ENCODE data around the gene PHACTR3. TPM values are rescaled to one million over a fixed set of nuclear protein-coding genes. Genes with fewer than 3 reads are reported as not detected.

The PHACTR3 gene
- total RNA-seq, 2 experiments from 2014 or later: not detected

DNA sequence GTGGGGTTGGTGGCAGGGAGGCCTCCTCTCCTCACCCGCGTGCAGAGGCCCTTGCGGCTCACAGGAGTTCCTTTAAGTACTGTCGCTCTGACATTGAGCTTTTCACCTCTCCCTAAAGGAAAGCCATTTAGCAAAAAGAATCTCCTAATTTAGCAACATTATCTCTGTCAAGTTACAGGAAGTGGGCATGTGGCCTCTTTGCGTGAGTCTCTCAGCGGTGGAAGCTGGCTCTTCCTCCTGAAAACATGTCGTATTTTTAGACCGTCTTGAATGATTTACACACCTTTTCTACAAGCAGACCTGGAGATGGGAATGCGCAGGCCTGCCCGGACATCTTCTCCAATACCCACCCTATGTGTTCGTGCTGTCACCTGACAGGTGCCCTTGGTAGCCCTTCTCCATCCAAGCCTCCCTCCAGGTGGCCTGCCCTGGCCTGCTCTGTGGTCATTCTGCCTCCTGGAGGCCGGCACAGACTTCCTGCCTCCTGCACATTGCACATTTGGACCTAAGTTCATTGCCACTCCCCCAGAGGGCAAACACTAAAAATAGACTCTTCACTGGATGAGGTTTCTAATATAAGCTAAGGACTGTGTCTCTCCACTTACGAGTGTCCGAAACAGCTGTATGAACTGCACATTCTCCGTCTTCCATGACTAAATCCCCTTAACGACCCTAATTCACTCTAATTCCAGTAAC is 18.5 kb upstream of the PHACTR3 start:
- H3K27me3 Mint-ChIP-seq: no peaks in the 10 kb centered on the region
- intact Hi-C loops (cut with micrococcal nuclease): no loop called here
- H3K4me3 Mint-ChIP-seq: no peak overlapping the region
- no peak overlapping the region for H3K27ac Mint-ChIP-seq
- H3K9me3 Mint-ChIP-seq: no peaks in the 10 kb centered on the region
- H3K4me1 Mint-ChIP-seq (ENCODE audit: low read depth): peaks cover 7% of the 10 kb centered on the region
- no peak for DNase-seq
- H3K36me3 Mint-ChIP-seq (ENCODE audit: low read depth): no peaks in the 10 kb centered on the region
- no peak for TF ChIP-seq CTCF (IDR thresholded peaks at IDR 0.05)
- ChIA-PET POLR2A (no interaction called here), CTCF (interaction anchor here (0.7 to 2.2 kb wide), 4 partner anchors 12 to 86 kb away, joined by 3 to 10 read pairs (median 3); no protein-coding TSS in a partner anchor)
- no peak for ATAC-seq

DNA sequence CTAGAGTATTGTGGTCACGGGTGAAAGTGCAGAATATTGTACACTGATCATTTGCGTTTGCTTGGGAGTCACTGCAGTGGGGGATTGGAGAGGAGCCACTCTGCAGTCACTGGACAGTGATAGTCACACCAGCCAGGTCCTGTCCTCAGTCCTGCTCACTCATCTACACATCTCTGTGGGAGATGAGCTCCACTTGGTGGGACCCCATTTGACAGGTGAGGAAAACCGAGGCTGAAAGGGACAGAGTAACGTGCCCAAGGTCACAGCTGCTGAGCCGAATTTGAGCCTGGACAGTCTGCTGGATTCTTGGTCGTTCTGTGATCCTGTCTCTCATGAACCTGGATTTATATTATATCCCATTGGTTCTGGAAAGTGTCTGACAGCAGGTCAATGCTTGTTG is 17.7 kb upstream of the PHACTR3 start:
- Mint-ChIP-seq H3K9me3 (no peaks in the 10 kb centered on the region), H3K4me1 (ENCODE audit: low read depth) (peaks cover 7% of the 10 kb centered on the region), H3K36me3 (ENCODE audit: low read depth) (no peaks in the 10 kb centered on the region), H3K27me3 (no peaks in the 10 kb centered on the region), H3K4me3 (no peak overlapping the region), H3K27ac (no peak overlapping the region)
- intact Hi-C loops (cut with micrococcal nuclease): no loop called here
- DNase-seq (no peak), ATAC-seq (no peak)
- ChIA-PET CTCF (interaction anchor here (1.5 to 2.2 kb wide), 2 partner anchors 11 to 15 kb away, joined by 3 to 10 read pairs; no protein-coding TSS in a partner anchor), POLR2A (no interaction called here)
- no peak for TF ChIP-seq CTCF (IDR thresholded peaks at IDR 0.05)

- DNase-seq (no peak), ATAC-seq (no peak)
- H3K4me3 Mint-ChIP-seq: no peak overlapping the region
- ChIA-PET CTCF (no interaction called here), POLR2A (no interaction called here)
- no peak overlapping the region for H3K27ac Mint-ChIP-seq
- intact Hi-C loops (cut with micrococcal nuclease): no loop called here
- no peaks in the 10 kb centered on the region for H3K36me3 Mint-ChIP-seq (ENCODE audit: low read depth)
- no peak for TF ChIP-seq CTCF (IDR thresholded peaks at IDR 0.05)
- H3K4me1 Mint-ChIP-seq (ENCODE audit: low read depth): peaks cover 7% of the 10 kb centered on the region
- H3K27me3 Mint-ChIP-seq: no peaks in the 10 kb centered on the region
- no peaks in the 10 kb centered on the region for H3K9me3 Mint-ChIP-seq
These were observed 16.8 kb upstream of the PHACTR3 start for GRCh38 chr20:59587570-59587969.

DNA sequence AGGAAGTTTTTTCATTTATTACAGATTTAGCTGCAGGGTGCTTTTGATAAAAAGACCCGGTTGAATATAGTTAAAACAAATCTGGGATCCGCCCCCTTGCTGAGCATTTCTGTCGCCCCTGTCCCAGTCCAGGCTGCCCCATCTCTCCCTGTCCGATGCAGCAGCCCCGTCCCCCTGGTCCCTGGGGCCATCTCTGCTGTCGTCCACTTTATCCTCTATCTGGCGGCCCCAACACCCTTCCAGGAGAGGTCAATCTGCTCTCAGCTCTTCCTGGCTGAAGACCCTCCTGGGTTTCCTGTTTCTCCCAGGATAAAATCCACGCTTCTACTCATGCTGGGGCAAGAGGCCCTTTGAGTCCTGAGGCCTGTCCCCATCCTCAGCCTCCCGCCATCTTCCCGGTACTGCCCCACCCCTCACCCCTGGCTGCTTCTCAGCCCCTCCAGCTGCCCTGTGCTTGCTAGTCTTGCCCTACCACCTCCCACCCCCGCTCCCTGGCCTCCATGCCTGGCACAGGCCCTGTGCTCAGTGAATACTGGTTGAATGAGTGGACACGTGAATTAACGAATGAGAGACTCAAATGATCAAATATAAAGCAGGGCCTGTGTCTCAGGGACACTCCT is 16.0 kb upstream of the PHACTR3 start:
- no peaks in the 10 kb centered on the region for H3K9me3 Mint-ChIP-seq
- H3K36me3 Mint-ChIP-seq (ENCODE audit: low read depth): no peaks in the 10 kb centered on the region
- no peaks in the 10 kb centered on the region for H3K27me3 Mint-ChIP-seq
- DNase-seq: no peak
- no peak for TF ChIP-seq CTCF (IDR thresholded peaks at IDR 0.05)
- no peak for ATAC-seq
- no peak overlapping the region for H3K4me3 Mint-ChIP-seq
- CTCF ChIA-PET: no interaction called here
- POLR2A ChIA-PET: no interaction called here
- H3K4me1 Mint-ChIP-seq (ENCODE audit: low read depth): peaks cover 7% of the 10 kb centered on the region
- no peak overlapping the region for H3K27ac Mint-ChIP-seq
- intact Hi-C loops (cut with micrococcal nuclease): no loop called here

DNA sequence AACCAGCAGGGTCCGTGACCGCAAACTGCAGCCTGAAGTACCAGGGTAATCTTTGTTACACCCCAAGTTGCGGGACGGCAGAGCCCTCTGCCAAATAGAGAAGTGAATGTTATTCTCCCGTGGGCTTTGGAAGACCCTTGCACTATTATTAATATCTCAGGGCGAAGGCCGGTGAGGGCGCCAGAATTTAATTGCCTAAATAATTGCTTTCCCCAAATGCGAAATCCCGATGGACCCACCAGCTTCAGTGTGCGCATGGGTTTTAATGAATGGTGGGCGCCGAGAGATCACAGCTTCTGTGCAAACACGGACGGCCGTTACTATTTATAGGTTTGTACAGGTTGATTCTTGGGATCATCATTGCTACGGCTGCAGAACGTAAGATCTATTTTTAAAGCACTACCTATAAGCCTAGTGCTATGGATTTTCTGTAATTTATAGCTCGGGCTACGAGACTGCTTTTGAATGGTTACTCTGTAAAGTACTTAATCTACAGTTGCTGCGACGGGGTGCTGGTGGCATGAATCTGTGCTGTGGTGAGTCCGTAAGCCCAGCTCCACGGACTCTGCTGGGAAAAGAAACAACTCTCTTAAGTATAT is 15.2 kb upstream of the PHACTR3 start:
- no peak for TF ChIP-seq CTCF (IDR thresholded peaks at IDR 0.05)
- no peak overlapping the region for H3K4me3 Mint-ChIP-seq
- no peak for ATAC-seq
- H3K27ac Mint-ChIP-seq: no peak overlapping the region
- no peaks in the 10 kb centered on the region for H3K27me3 Mint-ChIP-seq
- intact Hi-C loops (cut with micrococcal nuclease): no loop called here
- H3K9me3 Mint-ChIP-seq: no peaks in the 10 kb centered on the region
- ChIA-PET CTCF (no interaction called here), POLR2A (no interaction called here)
- H3K36me3 Mint-ChIP-seq (ENCODE audit: low read depth): no peaks in the 10 kb centered on the region
- peaks cover 7% of the 10 kb centered on the region for H3K4me1 Mint-ChIP-seq (ENCODE audit: low read depth)
- no peak for DNase-seq

All from activated CD8-positive, alpha-beta T cell treated with anti-CD3 and anti-CD28 coated beads for 36 hours (primary cell).